Glutamatergic neuron (in vitro differentiated cells): ENCODE results near the gene COL19A1. TPM values are rescaled to one million over a fixed set of nuclear protein-coding genes. Genes with fewer than 3 reads are reported as not detected.
A peak's percentile ranks its signal among the peaks of the same experiment; 100 is the strongest.

ENCODE experiments used
- DNase-seq: peaks from one replicate; pipeline ENCODE4 v3.0.0; 2022
- H3K27ac Mint-ChIP-seq: one replicate; pipeline ENCODE4 v1.8.0; 2020; ENCODE audit warnings: mild to moderate bottlenecking, mixed read lengths, inconsistent platforms; ENCODE audit not compliant: unreplicated experiment
- H3K27me3 Mint-ChIP-seq: one replicate; pipeline ENCODE4 v1.8.0; 2020; ENCODE audit warnings: mild to moderate bottlenecking, moderate library complexity, mixed read lengths, inconsistent platforms; ENCODE audit not compliant: unreplicated experiment
- H3K36me3 Mint-ChIP-seq: one replicate; pipeline ENCODE4 v1.8.0; 2020; ENCODE audit warnings: mild to moderate bottlenecking, mixed read lengths, inconsistent platforms; ENCODE audit not compliant: unreplicated experiment
- H3K4me1 Mint-ChIP-seq: one replicate; pipeline ENCODE4 v1.8.0; 2020; ENCODE audit warnings: mild to moderate bottlenecking, low read depth, mixed read lengths, inconsistent platforms; ENCODE audit not compliant: unreplicated experiment
- H3K4me3 Mint-ChIP-seq: one replicate; pipeline ENCODE4 v1.8.0; 2020; ENCODE audit warnings: mild to moderate bottlenecking, mixed read lengths, inconsistent platforms; ENCODE audit not compliant: unreplicated experiment
- H3K9me3 Mint-ChIP-seq: one replicate; pipeline ENCODE4 v1.8.0; 2020; ENCODE audit warnings: mild to moderate bottlenecking, moderate library complexity, mixed read lengths, inconsistent platforms; ENCODE audit not compliant: unreplicated experiment
- total RNA-seq: library from RNA; stranded (reverse); fragmentation: NEBNext Ultra II Directional; extraction: Animal tissue kit (Norgen Biotek cat#: 25700); gene quantifications from one replicate; pipeline ENCODE4 v1.2.1, GENCODE V29; 2021; ENCODE audit not compliant: unreplicated experiment
- TF ChIP-seq, protein P1 (sequence below): fragments of 200-600 bp; sonication (generic); IDR thresholded peaks from one replicate; pipeline ENCODE4 v1.5.0; 2021; ENCODE audit not compliant: partially characterized antibody, unreplicated experiment

COL19A1 gene
- total RNA-seq, 1 donor from 2014 or later: 0.78 TPM

- H3K4me1 Mint-ChIP-seq: peaks cover 12% of the 10 kb centered on the region
- no peak overlapping the region for H3K4me3 Mint-ChIP-seq
- H3K9me3 Mint-ChIP-seq: no peaks in the 10 kb centered on the region
- H3K27ac Mint-ChIP-seq: no peak overlapping the region
- DNase-seq: no peak
- H3K27me3 Mint-ChIP-seq: peaks cover 5% of the 10 kb centered on the region
- TF ChIP-seq, protein P1, sequence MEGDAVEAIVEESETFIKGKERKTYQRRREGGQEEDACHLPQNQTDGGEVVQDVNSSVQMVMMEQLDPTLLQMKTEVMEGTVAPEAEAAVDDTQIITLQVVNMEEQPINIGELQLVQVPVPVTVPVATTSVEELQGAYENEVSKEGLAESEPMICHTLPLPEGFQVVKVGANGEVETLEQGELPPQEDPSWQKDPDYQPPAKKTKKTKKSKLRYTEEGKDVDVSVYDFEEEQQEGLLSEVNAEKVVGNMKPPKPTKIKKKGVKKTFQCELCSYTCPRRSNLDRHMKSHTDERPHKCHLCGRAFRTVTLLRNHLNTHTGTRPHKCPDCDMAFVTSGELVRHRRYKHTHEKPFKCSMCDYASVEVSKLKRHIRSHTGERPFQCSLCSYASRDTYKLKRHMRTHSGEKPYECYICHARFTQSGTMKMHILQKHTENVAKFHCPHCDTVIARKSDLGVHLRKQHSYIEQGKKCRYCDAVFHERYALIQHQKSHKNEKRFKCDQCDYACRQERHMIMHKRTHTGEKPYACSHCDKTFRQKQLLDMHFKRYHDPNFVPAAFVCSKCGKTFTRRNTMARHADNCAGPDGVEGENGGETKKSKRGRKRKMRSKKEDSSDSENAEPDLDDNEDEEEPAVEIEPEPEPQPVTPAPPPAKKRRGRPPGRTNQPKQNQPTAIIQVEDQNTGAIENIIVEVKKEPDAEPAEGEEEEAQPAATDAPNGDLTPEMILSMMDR: no peak
- no peaks in the 10 kb centered on the region for H3K36me3 Mint-ChIP-seq
Observed at GRCh38 chr6:69974193-69974592, 107.8 kb downstream of the COL19A1 start.

GRCh38 chr6:69976591-69977090 lies 110.3 kb downstream of the COL19A1 start:
- no peak for DNase-seq
- Mint-ChIP-seq H3K27me3 (peaks cover 5% of the 10 kb centered on the region), H3K9me3 (no peaks in the 10 kb centered on the region), H3K36me3 (no peaks in the 10 kb centered on the region), H3K4me1 (peaks cover 12% of the 10 kb centered on the region), H3K4me3 (no peak overlapping the region), H3K27ac (peak overlapping the region; percentile 24)
- TF ChIP-seq, protein P1: no peak

GRCh38 chr6:69980624-69981023 lies 114.3 kb downstream of the COL19A1 start:
- Mint-ChIP-seq H3K4me3 (no peak overlapping the region), H3K27me3 (peaks cover 2% of the 10 kb centered on the region), H3K27ac (no peak overlapping the region), H3K36me3 (no peaks in the 10 kb centered on the region), H3K9me3 (no peaks in the 10 kb centered on the region), H3K4me1 (peaks cover 4% of the 10 kb centered on the region)
- TF ChIP-seq, protein P1: no peak
- no peak for DNase-seq

DNA sequence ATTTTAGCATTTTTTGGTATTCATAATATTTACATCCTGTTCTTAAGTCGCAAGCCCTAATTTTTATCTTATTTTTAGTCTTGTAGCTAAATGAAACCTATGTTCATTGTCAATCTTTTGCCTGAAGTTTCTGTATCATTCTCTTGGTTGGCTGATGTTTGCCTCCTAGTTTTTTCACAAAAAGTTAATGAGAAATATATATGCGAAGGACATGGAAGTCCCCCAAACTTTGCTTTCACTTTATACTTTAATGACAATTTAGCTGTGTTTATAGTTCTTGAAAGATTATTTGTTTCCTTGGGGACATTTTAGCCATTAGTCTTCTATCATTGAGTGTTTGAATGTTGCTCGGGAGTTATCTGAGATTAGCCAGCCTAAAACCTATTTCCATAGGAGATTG lies 118.2 kb downstream of the COL19A1 start:
- no peaks in the 10 kb centered on the region for H3K9me3 Mint-ChIP-seq
- H3K27ac Mint-ChIP-seq: no peak overlapping the region
- TF ChIP-seq, protein P1: no peak
- H3K27me3 Mint-ChIP-seq: no peaks in the 10 kb centered on the region
- H3K4me3 Mint-ChIP-seq: no peak overlapping the region
- no peaks in the 10 kb centered on the region for H3K4me1 Mint-ChIP-seq
- DNase-seq: no peak
- H3K36me3 Mint-ChIP-seq: no peaks in the 10 kb centered on the region

GRCh38 chr6:69985180-69985579 lies 118.8 kb downstream of the COL19A1 start:
- Mint-ChIP-seq H3K27me3 (no peaks in the 10 kb centered on the region), H3K4me1 (no peaks in the 10 kb centered on the region), H3K9me3 (no peaks in the 10 kb centered on the region), H3K27ac (no peak overlapping the region), H3K4me3 (no peak overlapping the region), H3K36me3 (no peaks in the 10 kb centered on the region)
- no peak for DNase-seq
- TF ChIP-seq, protein P1: no peak
